Measurements from ENCODE around the gene UGT1A7.
A peak's percentile ranks its signal among the peaks of the same experiment; 100 is the strongest.

UGT1A7 gene

GRCh38 chr2:233671290-233672161, 10.2 kb upstream of the UGT1A7 start, which contains the start of gene UGT1A9:
UGT1A9 (plus strand) TSS chr2:233671898; CDS start chr2:233671935, 37 bp downstream.
- DNase-seq (ENCODE audit: insufficient read length, low spot score) (no peak), FAIRE-seq (no peak)
- TF ChIP-seq CTCF (IDR thresholded peaks at IDR 0.05; ENCODE audit: insufficient read depth, missing control alignments), result no peak

GRCh38 chr2:233672886-233673285, 8.8 kb upstream of the UGT1A7 start:
- DNase-seq (ENCODE audit: insufficient read length, low spot score), result no peak
- FAIRE-seq, result no peak
- no peak for TF ChIP-seq CTCF (IDR thresholded peaks at IDR 0.05; ENCODE audit: insufficient read depth, missing control alignments)

GRCh38 chr2:233673896-233674295, 7.8 kb upstream of the UGT1A7 start:
- FAIRE-seq (no peak), DNase-seq (ENCODE audit: insufficient read length, low spot score) (no peak)

GRCh38 chr2:233674314-233674713, 7.4 kb upstream of the UGT1A7 start:
- no peak for DNase-seq (ENCODE audit: insufficient read length, low spot score)
- TF ChIP-seq CTCF (IDR thresholded peaks at IDR 0.05; ENCODE audit: insufficient read depth, missing control alignments), result no peak
- FAIRE-seq, result no peak

More at GRCh38 chr2:233673896-233674295, 7.8 kb upstream of the UGT1A7 start:
- TF ChIP-seq CTCF (IDR thresholded peaks at IDR 0.05; ENCODE audit: insufficient read depth, missing control alignments), result no peak

- DNase-seq (ENCODE audit: insufficient read length, low spot score), result no peak
- TF ChIP-seq CTCF (IDR thresholded peaks at IDR 0.05; ENCODE audit: insufficient read depth, missing control alignments), result no peak
- FAIRE-seq, result peak; percentile 94
Measured at GRCh38 chr2:233674995-233675394, 6.7 kb upstream of the UGT1A7 start.

GRCh38 chr2:233676046-233676445, 5.7 kb upstream of the UGT1A7 start:
- DNase-seq (ENCODE audit: insufficient read length, low spot score) (no peak), FAIRE-seq (no peak)
- TF ChIP-seq CTCF (IDR thresholded peaks at IDR 0.05; ENCODE audit: insufficient read depth, missing control alignments), result no peak

GRCh38 chr2:233679196-233679595, 2.5 kb upstream of the UGT1A7 start:
- no peak for FAIRE-seq
- no peak for TF ChIP-seq CTCF (IDR thresholded peaks at IDR 0.05; ENCODE audit: insufficient read depth, missing control alignments)

More at GRCh38 chr2:233679196-233679595, 2.5 kb upstream of the UGT1A7 start:
- DNase-seq (ENCODE audit: insufficient read length, low spot score), result no peak

Data from D721Med (cell line).